B cell (primary cell): ENCODE data around the gene GPR35.

Experiments used
- EZH2 ChIP-seq: IDR thresholded peaks from 2 replicates; pipeline ENCODE4 v1.6.1; 2012; ENCODE audit warnings: borderline replicate concordance, low read depth, mild to moderate bottlenecking, moderate library complexity, low read length; ENCODE audit not compliant: insufficient read depth, poor library complexity, severe bottlenecking
- TF ChIP-seq, protein P1 (sequence below): fragments of 200-600 bp; IDR thresholded peaks from one replicate; pipeline ENCODE4 v1.8.0; 2022; ENCODE audit warnings: antibody characterized with exemption, mild to moderate bottlenecking

DNA sequence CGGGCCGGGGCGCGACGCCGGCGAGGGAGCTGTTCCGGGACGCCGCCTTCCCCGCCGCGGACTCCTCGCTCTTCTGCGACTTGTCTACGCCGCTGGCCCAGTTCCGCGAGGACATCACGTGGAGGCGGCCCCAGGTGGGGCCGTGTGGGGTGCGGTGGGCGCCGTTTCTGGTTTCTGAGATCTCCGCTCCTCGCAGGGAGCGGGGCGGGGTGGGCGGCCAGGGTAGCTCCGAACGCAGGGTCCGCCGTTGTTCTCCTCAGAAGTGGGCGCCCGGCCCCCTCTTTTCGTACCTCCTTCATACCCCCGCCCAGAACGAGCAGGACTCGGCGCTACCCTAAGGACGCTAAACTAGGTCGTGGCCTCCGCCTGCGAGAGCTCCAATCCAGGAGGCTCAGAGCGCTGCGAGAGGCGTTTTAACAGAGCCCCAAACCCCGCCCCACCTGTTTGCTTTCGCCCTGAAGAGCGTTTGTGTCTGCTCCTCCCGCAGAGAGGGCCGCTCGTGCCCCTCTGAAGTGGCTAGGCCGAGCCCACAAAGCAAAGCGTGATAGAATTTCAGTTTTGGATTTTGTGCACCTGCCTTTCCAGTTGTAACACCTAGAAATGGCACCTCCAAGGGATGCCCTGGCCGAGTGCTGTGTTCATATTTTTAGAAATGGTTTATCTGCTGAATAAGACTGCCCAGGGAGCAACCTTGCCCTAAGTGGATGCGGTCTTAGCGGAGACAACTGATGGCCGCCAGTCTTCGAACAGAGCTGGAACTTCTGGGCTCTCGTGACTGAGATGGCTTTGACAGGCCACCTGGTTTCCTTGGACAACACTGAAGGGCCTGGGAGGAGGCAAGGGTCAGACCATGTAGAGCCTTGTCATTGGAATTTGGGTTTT lies 38.1 kb upstream of the GPR35 start:
- TF ChIP-seq, protein P1, sequence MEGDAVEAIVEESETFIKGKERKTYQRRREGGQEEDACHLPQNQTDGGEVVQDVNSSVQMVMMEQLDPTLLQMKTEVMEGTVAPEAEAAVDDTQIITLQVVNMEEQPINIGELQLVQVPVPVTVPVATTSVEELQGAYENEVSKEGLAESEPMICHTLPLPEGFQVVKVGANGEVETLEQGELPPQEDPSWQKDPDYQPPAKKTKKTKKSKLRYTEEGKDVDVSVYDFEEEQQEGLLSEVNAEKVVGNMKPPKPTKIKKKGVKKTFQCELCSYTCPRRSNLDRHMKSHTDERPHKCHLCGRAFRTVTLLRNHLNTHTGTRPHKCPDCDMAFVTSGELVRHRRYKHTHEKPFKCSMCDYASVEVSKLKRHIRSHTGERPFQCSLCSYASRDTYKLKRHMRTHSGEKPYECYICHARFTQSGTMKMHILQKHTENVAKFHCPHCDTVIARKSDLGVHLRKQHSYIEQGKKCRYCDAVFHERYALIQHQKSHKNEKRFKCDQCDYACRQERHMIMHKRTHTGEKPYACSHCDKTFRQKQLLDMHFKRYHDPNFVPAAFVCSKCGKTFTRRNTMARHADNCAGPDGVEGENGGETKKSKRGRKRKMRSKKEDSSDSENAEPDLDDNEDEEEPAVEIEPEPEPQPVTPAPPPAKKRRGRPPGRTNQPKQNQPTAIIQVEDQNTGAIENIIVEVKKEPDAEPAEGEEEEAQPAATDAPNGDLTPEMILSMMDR: no peak
- TF ChIP-seq EZH2: no peak
